ENCODE data around the gene SYVN1. TPM values are rescaled to one million over a fixed set of nuclear protein-coding genes. Genes with fewer than 3 reads are reported as not detected.

Gene SYVN1
- total and polyA plus RNA-seq, 10 of the 15 experiments (the other 5 are each of a cell fraction or from before 2014, with no cell fraction given) = 0.79 to 63.6 (median 20.1) TPM

- TF ChIP-seq KLF5 (IDR thresholded peaks at IDR 0.05; ENCODE audit: partially characterized antibody) (peak; percentile 98), SIN3A (IDR thresholded peaks at IDR 0.05; ENCODE audit: low read depth, low read length) (0 out of 2 replicates have a peak, but pooled peaks have one; percentile 4), CREB1 (IDR thresholded peaks at IDR 0.05; ENCODE audit: low read depth) (peak; percentile 48; the same call in 1 of the 2 replicates), RAD51 (IDR thresholded peaks at IDR 0.05) (0 out of 2 replicates have a peak, but pooled peaks have one; percentile 50), EED (IDR thresholded peaks at IDR 0.05; ENCODE audit: low read depth) (peak; percentile 76), SIX5 (IDR thresholded peaks at IDR 0.05; ENCODE audit: low read depth, low read length, severe bottlenecking) (peak; percentile 34), CHD2 (IDR thresholded peaks at IDR 0.05; ENCODE audit: borderline replicate concordance, low read depth, low read length) (peak; percentile 61; the same call in 1 of the 2 replicates), LARP7 (IDR thresholded peaks at IDR 0.05) (peak; percentile 57; the same call in 1 of the 2 replicates), TBL1XR1 (IDR thresholded peaks at IDR 0.05; ENCODE audit: low read depth, low read length) (no peak), NFYA (IDR thresholded peaks at IDR 0.05; ENCODE audit: borderline replicate concordance, low read depth, low read length) (peak; percentile 33; the same call in 1 of the 2 replicates), IKZF1 (conservative IDR thresholded peaks at IDR 0.05) (peak; percentile 78)
- TF ChIP-seq, protein P1, sequence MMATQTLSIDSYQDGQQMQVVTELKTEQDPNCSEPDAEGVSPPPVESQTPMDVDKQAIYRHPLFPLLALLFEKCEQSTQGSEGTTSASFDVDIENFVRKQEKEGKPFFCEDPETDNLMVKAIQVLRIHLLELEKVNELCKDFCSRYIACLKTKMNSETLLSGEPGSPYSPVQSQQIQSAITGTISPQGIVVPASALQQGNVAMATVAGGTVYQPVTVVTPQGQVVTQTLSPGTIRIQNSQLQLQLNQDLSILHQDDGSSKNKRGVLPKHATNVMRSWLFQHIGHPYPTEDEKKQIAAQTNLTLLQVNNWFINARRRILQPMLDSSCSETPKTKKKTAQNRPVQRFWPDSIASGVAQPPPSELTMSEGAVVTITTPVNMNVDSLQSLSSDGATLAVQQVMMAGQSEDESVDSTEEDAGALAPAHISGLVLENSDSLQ (IDR thresholded peaks at IDR 0.05) = peak; percentile 83
- TF ChIP-seq, protein P2, sequence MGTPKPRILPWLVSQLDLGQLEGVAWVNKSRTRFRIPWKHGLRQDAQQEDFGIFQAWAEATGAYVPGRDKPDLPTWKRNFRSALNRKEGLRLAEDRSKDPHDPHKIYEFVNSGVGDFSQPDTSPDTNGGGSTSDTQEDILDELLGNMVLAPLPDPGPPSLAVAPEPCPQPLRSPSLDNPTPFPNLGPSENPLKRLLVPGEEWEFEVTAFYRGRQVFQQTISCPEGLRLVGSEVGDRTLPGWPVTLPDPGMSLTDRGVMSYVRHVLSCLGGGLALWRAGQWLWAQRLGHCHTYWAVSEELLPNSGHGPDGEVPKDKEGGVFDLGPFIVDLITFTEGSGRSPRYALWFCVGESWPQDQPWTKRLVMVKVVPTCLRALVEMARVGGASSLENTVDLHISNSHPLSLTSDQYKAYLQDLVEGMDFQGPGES (IDR thresholded peaks at IDR 0.05) = peak; percentile 72; the same call in 1 of the 2 replicates
Observed at GRCh38 chr11:65134952-65135632, 773 bp upstream of the SYVN1 start (continued).
